Measurements from ENCODE around the gene UBR3.

DNA sequence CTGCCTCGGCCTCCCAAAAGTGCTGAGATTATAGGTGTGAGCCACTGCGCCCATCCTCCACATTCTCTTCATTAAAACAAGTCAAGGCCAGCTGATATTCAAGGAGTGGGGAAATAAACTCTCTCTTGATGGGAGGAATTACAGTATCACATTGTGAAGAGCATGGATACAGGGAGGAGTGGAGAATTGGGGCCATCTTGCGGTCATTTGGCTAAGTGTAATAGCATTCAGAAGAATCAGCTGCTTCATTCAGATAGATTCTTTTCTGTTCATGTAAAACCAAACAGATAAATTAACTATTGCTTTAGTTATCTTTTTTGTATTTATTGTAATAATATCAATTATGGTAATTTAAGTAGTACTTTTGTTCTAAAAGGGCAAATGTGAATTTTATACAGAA lies 156.3 kb downstream of the UBR3 start:
- TF ChIP-seq, protein P1, sequence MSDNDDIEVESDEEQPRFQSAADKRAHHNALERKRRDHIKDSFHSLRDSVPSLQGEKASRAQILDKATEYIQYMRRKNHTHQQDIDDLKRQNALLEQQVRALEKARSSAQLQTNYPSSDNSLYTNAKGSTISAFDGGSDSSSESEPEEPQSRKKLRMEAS (IDR thresholded peaks at IDR 0.05), result no peak
- TF ChIP-seq CEBPB (IDR thresholded peaks at IDR 0.05) (no peak), USF1 (IDR thresholded peaks at IDR 0.05) (no peak), EGR1 (IDR thresholded peaks at IDR 0.05) (no peak), TEAD4 (IDR thresholded peaks at IDR 0.05) (no peak), RAD21 (IDR thresholded peaks at IDR 0.05; ENCODE audit: low read depth) (no peak), ZBTB7A (IDR thresholded peaks at IDR 0.05; ENCODE audit: low read depth) (no peak), YY1 (IDR thresholded peaks at IDR 0.05; ENCODE audit: low read depth) (no peak), NFIC (IDR thresholded peaks at IDR 0.05) (no peak)
- TF ChIP-seq, protein P2, sequence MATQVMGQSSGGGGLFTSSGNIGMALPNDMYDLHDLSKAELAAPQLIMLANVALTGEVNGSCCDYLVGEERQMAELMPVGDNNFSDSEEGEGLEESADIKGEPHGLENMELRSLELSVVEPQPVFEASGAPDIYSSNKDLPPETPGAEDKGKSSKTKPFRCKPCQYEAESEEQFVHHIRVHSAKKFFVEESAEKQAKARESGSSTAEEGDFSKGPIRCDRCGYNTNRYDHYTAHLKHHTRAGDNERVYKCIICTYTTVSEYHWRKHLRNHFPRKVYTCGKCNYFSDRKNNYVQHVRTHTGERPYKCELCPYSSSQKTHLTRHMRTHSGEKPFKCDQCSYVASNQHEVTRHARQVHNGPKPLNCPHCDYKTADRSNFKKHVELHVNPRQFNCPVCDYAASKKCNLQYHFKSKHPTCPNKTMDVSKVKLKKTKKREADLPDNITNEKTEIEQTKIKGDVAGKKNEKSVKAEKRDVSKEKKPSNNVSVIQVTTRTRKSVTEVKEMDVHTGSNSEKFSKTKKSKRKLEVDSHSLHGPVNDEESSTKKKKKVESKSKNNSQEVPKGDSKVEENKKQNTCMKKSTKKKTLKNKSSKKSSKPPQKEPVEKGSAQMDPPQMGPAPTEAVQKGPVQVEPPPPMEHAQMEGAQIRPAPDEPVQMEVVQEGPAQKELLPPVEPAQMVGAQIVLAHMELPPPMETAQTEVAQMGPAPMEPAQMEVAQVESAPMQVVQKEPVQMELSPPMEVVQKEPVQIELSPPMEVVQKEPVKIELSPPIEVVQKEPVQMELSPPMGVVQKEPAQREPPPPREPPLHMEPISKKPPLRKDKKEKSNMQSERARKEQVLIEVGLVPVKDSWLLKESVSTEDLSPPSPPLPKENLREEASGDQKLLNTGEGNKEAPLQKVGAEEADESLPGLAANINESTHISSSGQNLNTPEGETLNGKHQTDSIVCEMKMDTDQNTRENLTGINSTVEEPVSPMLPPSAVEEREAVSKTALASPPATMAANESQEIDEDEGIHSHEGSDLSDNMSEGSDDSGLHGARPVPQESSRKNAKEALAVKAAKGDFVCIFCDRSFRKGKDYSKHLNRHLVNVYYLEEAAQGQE (IDR thresholded peaks at IDR 0.05; ENCODE audit: low read depth), result no peak
